ENCODE results near the gene CELF1. TPM values are rescaled to one million over a fixed set of nuclear protein-coding genes. Genes with fewer than 3 reads are reported as not detected.

The CELF1 gene
- total and polyA plus RNA-seq, 10 of the 15 experiments (the other 5 are each of a cell fraction or from before 2014, with no cell fraction given): 35.3 to 128 (median 85.7) TPM

DNA sequence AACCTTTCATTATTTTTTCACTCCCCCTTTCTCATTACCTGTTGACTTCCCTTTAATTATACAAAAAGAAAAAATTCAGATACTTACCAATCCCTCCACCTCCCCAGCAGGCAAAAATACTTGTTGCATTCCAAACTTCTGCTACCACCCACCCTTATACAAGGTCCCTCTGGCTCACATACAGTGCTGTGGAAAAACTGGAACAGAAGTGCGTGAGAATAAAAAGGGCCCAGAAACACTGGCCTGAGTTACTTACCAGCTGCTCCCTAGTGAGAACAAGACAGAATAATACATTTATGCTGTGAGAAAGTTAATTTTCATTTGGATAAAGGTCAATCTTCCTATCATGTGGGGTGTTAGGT lies 57.1 kb downstream of the CELF1 start:
- Histone ChIP-seq H3K4me2 (ENCODE audit: control insufficient read depth, insufficient read depth) (no peak overlapping the region), H3K9ac (ENCODE audit: control insufficient read depth, insufficient read depth, low read length) (no peak overlapping the region), H4K20me1 (ENCODE audit: control insufficient read depth, insufficient read depth) (no peaks in the 10 kb centered on the region), H3K27ac (ENCODE audit: control insufficient read depth, insufficient read depth) (no peak overlapping the region), H3K79me2 (ENCODE audit: control insufficient read depth, insufficient read depth, low read length) (peaks cover 70% of the 10 kb centered on the region), H3K9me3 (replicated peaks; ENCODE audit: control insufficient read depth, insufficient read depth, low read length) (no peaks in the 10 kb centered on the region), H3K4me1 (ENCODE audit: control insufficient read depth, insufficient read depth, low read length) (peaks cover 27% of the 10 kb centered on the region), H2AFZ (ENCODE audit: control insufficient read depth, low read depth, low read length) (no peak overlapping the region), H3K36me3 (ENCODE audit: control insufficient read depth in 2 of 2, insufficient read depth in 2 of 2, low read length in 1 of 2) (peaks cover 2 to 33% of the 10 kb centered on the region in 2 experiments), H3K27me3 (replicated peaks in 1 of 2; ENCODE audit: control insufficient read depth in 2 of 2, insufficient read depth in 2 of 2, low read length in 1 of 2) (no peaks in the 10 kb centered on the region), H3K4me3 (no peak overlapping the region)
- no TSS peak for BruUV-seq (replicated peaks)
- intact Hi-C loops (cut with micrococcal nuclease; ENCODE audit: unreplicated experiment): no loop called here
- TF ChIP-seq POLR2AphosphoS5 (IDR thresholded peaks at IDR 0.05; ENCODE audit: low read length): no peak
- TF ChIP-seq TCF7 (IDR thresholded peaks at IDR 0.05; ENCODE audit: borderline replicate concordance): no peak
- no peak for TF ChIP-seq FOXM1 (IDR thresholded peaks at IDR 0.05; ENCODE audit: low read depth, low read length)
- RAD21 ChIA-PET (ENCODE audit: unreplicated experiment): interaction anchor here (2.9 kb wide), 1 partner anchor 14 kb away, joined by 6 read pairs; no protein-coding TSS in a partner anchor
- POLR2A ChIA-PET: interaction anchor here (0.6 to 0.7 kb wide), 2 partner anchors 13 to 181 kb away, joined by 3 to 7 read pairs; no protein-coding TSS in a partner anchor
- in situ Hi-C loops (cut with MboI): no loop called here
- CTCF ChIA-PET: interaction anchor here (1.1 kb wide), 1 partner anchor 29 kb away, joined by 3 read pairs; no protein-coding TSS in a partner anchor
- SMC1A ChIA-PET (ENCODE audit: uncharacterized antibody, unreplicated experiment): interaction anchor here (0.8 kb wide), 1 partner anchor 13 kb away, joined by 4 read pairs; no protein-coding TSS in a partner anchor
- no peak for DNase-seq (ENCODE audit: low read depth, low spot score)
- FAIRE-seq: no peak
- WGBS (ENCODE audit: insufficient coverage, insufficient replicate concordance, low lambda C conversion rate, missing lambda C conversion rate): 100% methylated on average over 1 of the region's 1 CpG
- ATAC-seq: no peak

DNA sequence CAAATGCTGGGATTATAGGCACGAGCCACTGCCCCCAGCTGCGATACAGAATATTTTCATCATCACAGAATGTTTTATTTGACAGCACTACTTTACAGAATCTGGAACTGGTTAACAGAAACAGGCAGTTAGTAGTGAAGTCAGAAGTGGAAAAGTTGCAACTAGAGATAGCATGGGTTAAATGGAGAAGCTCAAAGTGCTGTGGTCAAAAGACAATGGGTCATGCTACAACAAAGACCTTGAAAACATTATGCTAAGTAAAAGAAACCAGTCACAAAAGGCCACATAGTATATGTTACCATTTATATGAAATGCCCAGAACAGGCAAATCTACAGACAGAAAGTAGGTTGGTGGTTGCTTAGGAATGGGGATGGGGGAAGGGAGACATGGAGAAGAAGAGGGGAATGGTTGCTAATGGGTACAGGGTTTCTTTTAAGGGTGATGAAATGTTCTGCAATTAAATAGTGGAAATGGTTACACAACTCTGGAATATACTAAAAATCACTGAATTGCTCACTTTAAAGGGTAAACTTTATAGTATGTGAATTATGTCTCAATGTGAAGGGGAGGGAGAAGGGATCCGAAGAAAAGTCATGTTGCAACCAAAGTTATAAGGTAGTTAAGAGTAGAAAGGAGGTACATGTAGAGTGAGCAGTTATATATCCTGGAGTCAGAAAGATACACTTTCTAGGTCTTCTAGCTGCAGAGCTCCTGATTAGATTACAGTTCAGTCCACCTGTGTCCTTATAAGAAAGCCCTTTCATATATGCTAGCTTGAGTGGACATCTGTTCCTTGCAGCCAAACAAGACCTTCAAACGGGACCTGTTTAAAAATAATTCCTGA lies 57.7 kb downstream of the CELF1 start:
- BruUV-seq (replicated peaks): TSS peak; percentile 16

More for the DNA sequence above, 57.7 kb downstream of the CELF1 start:
- CTCF ChIA-PET: interaction anchor here (1.1 kb wide), 1 partner anchor 30 kb away, joined by 3 read pairs; no protein-coding TSS in a partner anchor
- in situ Hi-C loops (cut with MboI) (no loop called here), intact Hi-C loops (cut with micrococcal nuclease; ENCODE audit: unreplicated experiment) (no loop called here)
- H2AFZ ChIP-seq (ENCODE audit: control insufficient read depth, low read depth, low read length): no peak overlapping the region
- SMC1A ChIA-PET (ENCODE audit: uncharacterized antibody, unreplicated experiment): interaction anchor here (0.8 to 1.6 kb wide), 2 partner anchors 12 to 14 kb away, joined by 4 to 6 read pairs; no protein-coding TSS in a partner anchor
- no peak for DNase-seq (ENCODE audit: low read depth, low spot score)
- H3K4me3 ChIP-seq: no peak overlapping the region
- WGBS (ENCODE audit: insufficient coverage, insufficient replicate concordance, low lambda C conversion rate, missing lambda C conversion rate): 80% methylated on average over 4 of the region's 4 CpGs
- no peaks in the 10 kb centered on the region for H3K27me3 ChIP-seq (replicated peaks in 1 of 2; ENCODE audit: control insufficient read depth in 2 of 2, insufficient read depth in 2 of 2, low read length in 1 of 2)
- H3K27ac ChIP-seq (ENCODE audit: control insufficient read depth, insufficient read depth): no peak overlapping the region
- RAD21 ChIA-PET (ENCODE audit: unreplicated experiment): interaction anchor here (2.9 kb wide), 1 partner anchor 14 kb away, joined by 6 read pairs; no protein-coding TSS in a partner anchor
- H3K9ac ChIP-seq (ENCODE audit: control insufficient read depth, insufficient read depth, low read length): no peak overlapping the region
- peaks cover 21% of the 10 kb centered on the region for H3K4me1 ChIP-seq (ENCODE audit: control insufficient read depth, insufficient read depth, low read length)
- TF ChIP-seq, protein P1, sequence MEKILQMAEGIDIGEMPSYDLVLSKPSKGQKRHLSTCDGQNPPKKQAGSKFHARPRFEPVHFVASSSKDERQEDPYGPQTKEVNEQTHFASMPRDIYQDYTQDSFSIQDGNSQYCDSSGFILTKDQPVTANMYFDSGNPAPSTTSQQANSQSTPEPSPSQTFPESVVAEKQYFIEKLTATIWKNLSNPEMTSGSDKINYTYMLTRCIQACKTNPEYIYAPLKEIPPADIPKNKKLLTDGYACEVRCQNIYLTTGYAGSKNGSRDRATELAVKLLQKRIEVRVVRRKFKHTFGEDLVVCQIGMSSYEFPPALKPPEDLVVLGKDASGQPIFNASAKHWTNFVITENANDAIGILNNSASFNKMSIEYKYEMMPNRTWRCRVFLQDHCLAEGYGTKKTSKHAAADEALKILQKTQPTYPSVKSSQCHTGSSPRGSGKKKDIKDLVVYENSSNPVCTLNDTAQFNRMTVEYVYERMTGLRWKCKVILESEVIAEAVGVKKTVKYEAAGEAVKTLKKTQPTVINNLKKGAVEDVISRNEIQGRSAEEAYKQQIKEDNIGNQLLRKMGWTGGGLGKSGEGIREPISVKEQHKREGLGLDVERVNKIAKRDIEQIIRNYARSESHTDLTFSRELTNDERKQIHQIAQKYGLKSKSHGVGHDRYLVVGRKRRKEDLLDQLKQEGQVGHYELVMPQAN (conservative IDR thresholded peaks at IDR 0.05): no peak
- TF ChIP-seq RAD21 (IDR thresholded peaks at IDR 0.05; ENCODE audit: insufficient read depth, low read depth, low read length) (no peak), SMC3 (IDR thresholded peaks at IDR 0.05; ENCODE audit: borderline replicate concordance, low read length) (no peak), HDGF (IDR thresholded peaks at IDR 0.05) (no peak)
- TF ChIP-seq, protein P2, sequence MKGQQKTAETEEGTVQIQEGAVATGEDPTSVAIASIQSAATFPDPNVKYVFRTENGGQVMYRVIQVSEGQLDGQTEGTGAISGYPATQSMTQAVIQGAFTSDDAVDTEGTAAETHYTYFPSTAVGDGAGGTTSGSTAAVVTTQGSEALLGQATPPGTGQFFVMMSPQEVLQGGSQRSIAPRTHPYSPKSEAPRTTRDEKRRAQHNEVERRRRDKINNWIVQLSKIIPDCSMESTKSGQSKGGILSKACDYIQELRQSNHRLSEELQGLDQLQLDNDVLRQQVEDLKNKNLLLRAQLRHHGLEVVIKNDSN (IDR thresholded peaks at IDR 0.05; ENCODE audit: borderline replicate concordance, extremely low read length, insufficient read depth, low read depth, low read length): no peak
- H3K4me2 ChIP-seq (ENCODE audit: control insufficient read depth, insufficient read depth): no peak overlapping the region
- no peak for FAIRE-seq
- H3K9me3 ChIP-seq (replicated peaks; ENCODE audit: control insufficient read depth, insufficient read depth, low read length): no peaks in the 10 kb centered on the region
- H4K20me1 ChIP-seq (ENCODE audit: control insufficient read depth, insufficient read depth): no peaks in the 10 kb centered on the region
- peaks cover 2 to 29% of the 10 kb centered on the region in 2 experiments for H3K36me3 ChIP-seq (ENCODE audit: control insufficient read depth in 2 of 2, insufficient read depth in 2 of 2, low read length in 1 of 2)
- POLR2A ChIA-PET: interaction anchor here (0.6 to 0.9 kb wide), 3 partner anchors 14 to 59 kb away, joined by 3 to 4 read pairs (median 3); no protein-coding TSS in a partner anchor
- no peak for ATAC-seq
- H3K79me2 ChIP-seq (ENCODE audit: control insufficient read depth, insufficient read depth, low read length): peaks cover 64% of the 10 kb centered on the region
